Measurements from ENCODE around the gene ABCA10. TPM values are rescaled to one million over a fixed set of nuclear protein-coding genes. Genes with fewer than 3 reads are reported as not detected.
A peak's percentile ranks its signal among the peaks of the same experiment; 100 is the strongest.

The ABCA10 gene
- total RNA-seq, 2 donors from 2014 or later = 1.3 to 2.1 TPM

- no peak for TF ChIP-seq CTCF (IDR thresholded peaks at IDR 0.05)
- H3K4me1 ChIP-seq = no peaks in the 10 kb centered on the region
- no peaks in the 10 kb centered on the region for H3K36me3 ChIP-seq
- peaks cover 3 to 11% of the 10 kb centered on the region in 2 donors for H3K9me3 ChIP-seq
- H3K4me3 ChIP-seq = peak overlapping the region; percentile 19 to 25
- no peaks in the 10 kb centered on the region for H3K27me3 ChIP-seq
- no peak for DNase-seq (ENCODE audit: low spot score)
- H3K27ac ChIP-seq = peak overlapping the region; percentile 29 to 47
Measured at GRCh38 chr17:69227541-69227940, 1.1 kb downstream of the ABCA10 start.

- Histone ChIP-seq H3K4me1 (no peaks in the 10 kb centered on the region), H3K27ac (no peak overlapping the region), H3K4me3 (no peak overlapping the region), H3K27me3 (no peaks in the 10 kb centered on the region), H3K36me3 (no peaks in the 10 kb centered on the region), H3K9me3 (no peaks in the 10 kb centered on the region)
- DNase-seq (ENCODE audit: low spot score) = no peak
- TF ChIP-seq CTCF (IDR thresholded peaks at IDR 0.05) = no peak
Measured at GRCh38 chr17:69223809-69224208, 4.8 kb downstream of the ABCA10 start.

DNA sequence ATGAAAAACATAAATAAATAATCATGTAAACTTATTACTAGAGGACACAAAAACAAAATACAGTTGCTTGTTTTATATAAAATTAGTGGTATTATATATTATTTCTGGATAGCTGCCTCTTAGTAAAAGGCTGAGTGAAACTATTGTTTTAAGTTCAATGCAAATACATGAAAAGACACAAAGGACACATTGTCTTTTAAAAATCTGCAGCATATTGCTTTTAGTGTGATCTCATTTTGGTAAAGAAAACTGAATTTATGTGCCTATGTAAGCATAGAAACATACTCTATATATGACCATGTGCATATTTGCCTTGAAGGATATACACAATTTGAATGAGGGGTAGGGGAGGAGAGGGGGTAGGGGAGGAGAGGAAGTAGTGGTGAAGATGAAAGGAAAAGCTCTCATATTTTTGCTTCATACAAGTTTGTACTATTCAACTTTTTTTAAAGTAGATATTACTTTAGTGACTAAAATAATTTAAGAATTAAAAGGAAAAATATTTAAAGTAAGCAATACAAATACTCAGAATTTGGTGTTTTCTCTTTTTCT is 5.8 kb downstream of the ABCA10 start:
- Histone ChIP-seq H3K36me3 (no peaks in the 10 kb centered on the region), H3K4me3 (no peak overlapping the region), H3K4me1 (no peaks in the 10 kb centered on the region), H3K27ac (no peak overlapping the region), H3K27me3 (no peaks in the 10 kb centered on the region), H3K9me3 (no peaks in the 10 kb centered on the region)
- DNase-seq (ENCODE audit: low spot score) = no peak
- no peak for TF ChIP-seq CTCF (IDR thresholded peaks at IDR 0.05)

GRCh38 chr17:69220098-69220497 is 8.5 kb downstream of the ABCA10 start:
- Histone ChIP-seq H3K36me3 (no peaks in the 10 kb centered on the region), H3K27ac (no peak overlapping the region), H3K4me1 (no peaks in the 10 kb centered on the region), H3K9me3 (no peaks in the 10 kb centered on the region), H3K27me3 (no peaks in the 10 kb centered on the region), H3K4me3 (no peak overlapping the region)
- no peak for DNase-seq (ENCODE audit: low spot score)
- no peak for TF ChIP-seq CTCF (IDR thresholded peaks at IDR 0.05)

- no peak overlapping the region for H3K27ac ChIP-seq
- DNase-seq (ENCODE audit: low spot score) = no peak
- TF ChIP-seq CTCF (IDR thresholded peaks at IDR 0.05) = no peak
- H3K9me3 ChIP-seq = no peaks in the 10 kb centered on the region
- no peaks in the 10 kb centered on the region for H3K27me3 ChIP-seq
- H3K4me3 ChIP-seq = no peak overlapping the region
- no peaks in the 10 kb centered on the region for H3K4me1 ChIP-seq
- H3K36me3 ChIP-seq = no peaks in the 10 kb centered on the region
Measured at GRCh38 chr17:69218986-69219385, 9.6 kb downstream of the ABCA10 start.

Measured in right atrium auricular region (tissue), 2 donors.